D341Med (cell line): ENCODE measurements around the gene FAM20B.
"Not testable (repeated sequence)": the region's sequence is repeated elsewhere in the genome, so short reads cannot be mapped to it uniquely, and the experiment has no call there.

ENCODE experiments used
- DNase-seq: peaks from one replicate; pipeline ENCODE4 v3.0.0; 2012; ENCODE audit warnings: low spot score

The FAM20B gene

GRCh38 chr1:179023946-179024650 is 1.6 kb upstream of the FAM20B start:
- no peak for DNase-seq

- peak; percentile 98 for DNase-seq
Observed at GRCh38 chr1:179025975-179026812, 500 bp downstream of the FAM20B start.

- no peak for DNase-seq
Observed at GRCh38 chr1:179026813-179027669, 1.3 kb downstream of the FAM20B start.

GRCh38 chr1:179029321-179029759 is 3.6 kb downstream of the FAM20B start:
- DNase-seq = no peak

GRCh38 chr1:179030130-179030529 is 4.4 kb downstream of the FAM20B start:
- no peak for DNase-seq

GRCh38 chr1:179030683-179031082 is 5.0 kb downstream of the FAM20B start:
- DNase-seq = no peak

- DNase-seq = no peak
Observed at GRCh38 chr1:179031284-179031683, 5.6 kb downstream of the FAM20B start.

- no peak for DNase-seq
Observed at GRCh38 chr1:179031855-179032513, 6.3 kb downstream of the FAM20B start.

GRCh38 chr1:179034720-179035119 is 9.0 kb downstream of the FAM20B start:
- no peak for DNase-seq

GRCh38 chr1:179036844-179037465 is 11.3 kb downstream of the FAM20B start:
- no peak for DNase-seq

GRCh38 chr1:179038528-179039281 is 13.0 kb downstream of the FAM20B start:
- no peak for DNase-seq

- not testable (repeated sequence) for DNase-seq
Observed at GRCh38 chr1:179039502-179040174, 13.9 kb downstream of the FAM20B start.

GRCh38 chr1:179040175-179040551 is 14.5 kb downstream of the FAM20B start:
- DNase-seq = not testable (repeated sequence)

- DNase-seq = no peak
Observed at GRCh38 chr1:179042087-179042486, 16.4 kb downstream of the FAM20B start.

- DNase-seq = no peak
Observed at GRCh38 chr1:179042700-179043099, 17.0 kb downstream of the FAM20B start.

- DNase-seq = no peak
Observed at GRCh38 chr1:179043266-179043665, 17.6 kb downstream of the FAM20B start.

GRCh38 chr1:179043907-179044306 is 18.2 kb downstream of the FAM20B start:
- DNase-seq = no peak

- DNase-seq = no peak
Observed at GRCh38 chr1:179046808-179047635, 21.3 kb downstream of the FAM20B start.

GRCh38 chr1:179047636-179047997 is 21.9 kb downstream of the FAM20B start:
- no peak for DNase-seq
